Left renal pelvis (tissue), 4 donors: ENCODE measurements around the gene RNF157. TPM values are rescaled to one million over a fixed set of nuclear protein-coding genes. Genes with fewer than 3 reads are reported as not detected.

Experiments used
- DNase-seq, 4 donors: peaks; one replicate each; pipeline ENCODE4 v3.0.0-alpha.2; 2013; ENCODE audit warnings: low read depth in 4 of 4, low spot score in 3 of 4
- polyA plus RNA-seq, 4 donors: library from polyadenylated mRNA; unstranded; fragments of 120-200 nt; gene quantifications; one replicate each; pipeline ENCODE4 v1.2.1, GENCODE V29; 2013; ENCODE audit not compliant: insufficient read length in 4 of 4

The RNF157 gene
- polyA plus RNA-seq, result 10 to 100 TPM; 12.4 to 30.1 (median 28.0) TPM

DNA sequence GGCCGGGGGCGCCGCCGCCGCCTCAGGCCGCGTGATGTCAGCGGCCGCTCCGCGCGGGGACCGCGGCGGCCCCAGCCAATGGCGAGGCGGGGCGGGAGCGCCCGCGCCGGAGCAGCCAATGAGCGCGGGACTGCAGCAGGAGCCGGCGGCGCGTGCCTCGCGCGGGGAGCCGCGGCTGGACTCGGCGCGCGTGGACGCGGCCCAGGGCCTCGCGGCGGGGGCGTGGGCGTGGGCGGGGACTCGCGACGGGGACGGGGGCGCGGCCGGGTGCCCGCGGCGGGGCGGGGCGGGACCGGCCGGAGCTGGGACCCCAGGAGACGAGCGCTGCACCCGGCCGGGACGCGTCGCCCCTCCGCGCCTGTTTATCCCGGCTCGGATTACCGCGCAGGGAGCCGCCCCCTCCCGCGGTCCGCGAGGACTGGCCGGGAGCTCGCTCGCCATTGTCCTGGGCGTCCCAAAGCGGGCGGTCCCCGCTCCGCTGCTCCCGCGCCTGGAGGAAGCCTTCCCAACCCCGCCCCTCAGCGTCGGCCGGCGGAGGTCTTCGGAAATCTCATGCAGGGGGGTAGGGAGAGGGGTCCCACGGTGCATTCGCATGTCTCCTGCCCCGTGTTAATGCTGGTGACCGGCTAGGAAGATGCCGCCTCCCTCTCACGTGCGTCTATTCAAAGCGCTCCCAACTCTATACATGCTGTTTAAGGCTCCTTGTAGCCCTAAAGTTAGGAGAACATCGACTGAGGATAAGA, at the start of gene RNF157:
Gene RNF157 (minus strand): TSS at position 33 of the 743 bp plus-strand sequence. CDS start 253 bp downstream, outside the sequence.
- DNase-seq, result no peak

DNA sequence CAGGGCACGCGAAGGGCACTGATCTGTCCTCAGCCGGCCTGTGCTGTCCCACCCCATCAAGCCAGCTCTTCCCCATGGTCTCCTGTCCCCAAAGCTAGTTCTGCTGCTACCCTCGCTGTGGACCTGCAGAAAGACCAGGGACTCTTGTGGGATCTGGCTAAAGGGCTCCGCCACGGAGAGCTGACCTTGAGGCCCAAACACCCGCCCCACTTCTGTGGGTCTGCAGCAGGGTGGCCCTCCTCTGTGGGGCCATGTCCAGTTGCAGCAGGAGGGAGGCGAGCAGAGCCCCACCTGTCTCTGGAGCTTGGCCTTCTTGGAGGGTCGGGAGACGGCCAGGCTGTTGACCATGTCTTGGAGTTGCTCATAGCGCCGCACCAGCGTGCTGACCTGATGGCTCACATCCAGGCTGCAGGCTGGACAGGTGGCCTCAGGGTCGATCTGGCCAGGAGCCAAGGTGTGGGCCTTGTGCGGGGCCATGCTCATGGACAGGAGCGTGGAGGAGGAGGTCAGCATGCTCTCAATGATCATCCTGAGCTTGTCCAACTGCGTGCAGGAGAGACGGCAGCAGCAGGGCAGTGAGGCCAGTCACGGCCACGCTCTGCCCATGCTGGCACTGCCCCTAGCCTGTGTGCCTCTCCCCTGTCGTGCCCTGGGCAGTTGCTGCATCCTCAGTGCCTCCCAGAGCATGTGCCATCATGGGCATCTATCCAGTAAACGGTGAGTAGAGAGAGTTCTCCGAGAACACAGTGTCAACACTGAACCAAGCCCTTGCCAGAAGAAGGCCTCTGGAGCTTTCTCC, 41.5 kb upstream of the RNF157 start:
- DNase-seq, result no peak

DNA sequence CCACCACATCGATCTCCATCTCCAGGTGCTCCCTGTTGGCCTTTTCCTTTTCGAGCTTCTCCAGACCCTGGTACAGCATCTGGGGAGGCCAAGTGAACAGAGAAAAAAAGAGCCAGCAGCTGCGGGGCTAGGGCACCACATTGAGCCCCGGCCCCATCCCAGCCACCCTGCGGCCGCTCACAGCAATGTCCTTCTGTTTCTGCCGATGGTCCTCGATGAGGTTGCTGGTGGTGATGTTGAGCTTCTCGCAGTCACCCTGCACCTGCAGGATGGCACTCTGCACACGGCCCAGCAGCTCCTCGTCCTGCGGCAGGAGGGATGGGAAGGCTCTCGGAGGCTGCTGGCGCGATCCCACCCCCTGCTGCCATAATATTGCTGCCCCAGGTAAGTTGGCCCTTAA, 40.4 kb upstream of the RNF157 start:
- DNase-seq, result no peak

DNA sequence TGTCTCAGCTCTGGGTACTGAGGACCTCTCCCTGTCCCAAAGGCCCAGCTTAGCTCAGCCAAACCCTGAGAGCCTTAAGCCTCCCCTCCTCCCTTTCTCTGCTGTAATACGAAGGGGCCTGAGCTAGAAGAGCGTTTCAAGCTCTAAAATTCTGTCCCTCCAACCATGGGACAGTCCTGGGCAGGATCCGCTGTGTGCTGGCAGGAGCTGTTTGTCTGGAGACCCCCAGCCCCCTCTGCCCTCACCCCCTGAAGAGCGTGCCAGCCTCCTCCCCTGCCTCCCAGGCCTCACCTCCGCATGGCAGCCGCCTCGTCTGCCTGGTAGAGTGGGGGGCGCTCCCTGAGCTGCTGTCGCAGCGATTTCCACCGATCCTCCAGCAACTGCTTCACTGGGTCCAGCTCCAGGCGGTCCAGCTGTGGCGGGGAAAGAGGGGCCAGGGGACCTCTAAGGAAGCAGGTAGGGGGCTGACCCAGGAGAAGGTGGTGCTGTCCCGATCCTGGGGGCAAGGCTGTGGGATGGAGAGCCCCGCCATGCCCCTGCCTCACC, 39.5 kb upstream of the RNF157 start:
- no peak for DNase-seq

DNA sequence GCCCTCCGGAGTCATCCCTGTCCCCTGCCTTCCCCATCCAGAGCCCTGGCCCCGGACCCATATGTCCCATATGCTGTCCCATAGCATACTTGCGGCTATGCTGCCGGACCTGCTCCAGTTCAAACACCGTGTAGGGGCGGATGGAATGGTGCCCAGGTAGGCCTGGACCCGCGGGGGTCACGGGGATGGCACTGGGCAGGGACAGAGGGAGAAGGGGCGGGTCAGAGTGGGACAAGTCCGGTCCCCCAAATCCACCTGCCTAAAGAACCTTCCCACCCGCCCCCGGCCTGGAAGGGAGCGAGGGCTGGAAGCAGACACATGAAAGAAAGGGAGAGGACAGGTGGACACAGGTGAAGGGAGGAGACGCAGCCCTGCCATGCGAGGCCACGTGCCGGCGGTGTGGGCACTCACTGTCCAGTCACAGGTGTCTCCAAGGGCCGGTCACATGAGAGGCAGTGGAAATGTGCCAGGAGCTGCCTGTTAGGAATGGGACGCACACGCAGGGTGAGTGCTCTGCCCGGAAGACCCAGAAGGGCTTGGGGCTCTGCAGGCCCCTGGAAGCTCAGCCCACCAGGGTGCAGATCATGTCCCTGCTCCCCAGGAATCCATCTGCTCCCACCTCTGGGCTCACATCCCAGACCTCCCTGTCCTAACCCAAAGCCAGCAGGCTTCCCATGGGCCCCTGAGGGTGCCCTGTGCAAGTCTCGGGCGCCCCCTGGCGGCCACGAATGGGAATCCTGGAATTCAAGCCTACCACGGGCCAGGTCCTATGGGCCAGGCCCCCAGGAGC, 38.9 kb upstream of the RNF157 start:
- no peak for DNase-seq

DNA sequence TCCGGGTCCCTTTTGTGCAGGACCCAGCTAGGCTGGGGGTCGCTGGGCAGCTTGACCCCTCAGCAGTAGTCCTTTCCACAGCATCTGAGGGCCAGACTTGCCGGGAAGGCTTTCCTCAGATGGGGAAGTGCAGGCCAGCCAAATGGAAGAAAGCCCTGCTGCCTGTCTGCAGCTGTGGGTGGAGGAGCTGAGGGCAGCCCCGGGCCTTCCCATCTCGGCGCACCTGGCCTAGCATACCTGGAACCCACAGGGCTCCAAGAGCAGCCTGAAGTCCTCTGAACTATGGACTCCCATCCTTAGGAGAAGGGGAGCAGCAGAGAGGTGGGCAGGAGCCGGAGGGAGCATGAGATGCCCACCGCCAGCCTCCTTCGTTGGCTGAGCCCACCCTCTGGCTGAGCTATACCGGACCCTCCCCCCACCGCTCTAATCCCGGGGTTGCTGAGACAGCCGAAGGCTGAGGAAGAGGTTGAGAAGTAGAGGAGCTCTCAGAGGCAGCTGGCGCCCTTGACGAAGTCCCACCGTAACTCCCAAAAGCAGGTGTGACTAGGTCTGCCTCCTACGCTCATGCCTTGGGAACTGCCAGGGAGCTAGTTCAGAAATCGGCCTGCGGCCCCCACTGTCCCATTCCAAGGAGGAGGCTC, 38.1 kb upstream of the RNF157 start:
- DNase-seq, result no peak

DNA sequence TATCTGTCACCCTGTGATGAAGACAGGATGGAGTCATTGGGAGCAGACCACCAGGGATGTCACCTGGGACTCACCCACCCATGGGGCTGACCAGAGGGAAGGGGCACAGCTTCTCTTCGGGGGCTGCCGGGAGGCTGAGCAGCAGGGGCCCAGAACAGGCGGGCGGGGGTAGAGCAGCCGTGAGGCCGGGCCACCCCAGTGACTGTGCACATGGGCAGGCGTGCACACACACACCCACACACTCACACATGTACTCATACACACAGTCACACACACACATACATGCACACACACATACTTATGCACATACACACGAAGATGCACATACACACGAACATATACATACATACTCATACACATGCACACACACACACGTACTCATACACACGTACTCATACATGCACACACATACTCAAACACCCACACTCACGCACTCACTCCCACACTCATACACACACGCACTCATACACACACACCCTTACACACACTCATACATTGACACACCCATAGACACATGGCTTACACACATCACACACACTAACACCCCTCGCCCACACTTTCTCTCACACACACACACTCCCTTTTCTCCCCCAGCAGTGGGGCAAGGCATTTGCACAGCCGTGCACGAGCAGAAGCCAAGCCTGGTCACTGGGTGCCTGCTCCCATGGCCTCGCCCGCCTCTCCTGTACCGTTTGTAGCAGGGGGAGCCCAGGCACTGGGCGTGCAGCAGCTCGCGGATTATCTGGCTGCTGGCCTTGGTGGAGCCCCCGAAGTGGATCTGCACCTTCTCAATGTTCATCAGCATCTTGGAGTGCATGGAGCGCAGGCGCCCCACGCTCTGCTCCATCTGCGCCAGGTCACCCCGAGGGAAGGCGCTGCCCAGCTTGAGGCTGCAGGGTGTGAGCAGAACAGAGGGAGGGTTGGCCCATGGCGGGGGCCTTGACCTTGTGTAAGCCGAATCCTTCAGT, 37.3 kb upstream of the RNF157 start:
- no peak for DNase-seq

DNA sequence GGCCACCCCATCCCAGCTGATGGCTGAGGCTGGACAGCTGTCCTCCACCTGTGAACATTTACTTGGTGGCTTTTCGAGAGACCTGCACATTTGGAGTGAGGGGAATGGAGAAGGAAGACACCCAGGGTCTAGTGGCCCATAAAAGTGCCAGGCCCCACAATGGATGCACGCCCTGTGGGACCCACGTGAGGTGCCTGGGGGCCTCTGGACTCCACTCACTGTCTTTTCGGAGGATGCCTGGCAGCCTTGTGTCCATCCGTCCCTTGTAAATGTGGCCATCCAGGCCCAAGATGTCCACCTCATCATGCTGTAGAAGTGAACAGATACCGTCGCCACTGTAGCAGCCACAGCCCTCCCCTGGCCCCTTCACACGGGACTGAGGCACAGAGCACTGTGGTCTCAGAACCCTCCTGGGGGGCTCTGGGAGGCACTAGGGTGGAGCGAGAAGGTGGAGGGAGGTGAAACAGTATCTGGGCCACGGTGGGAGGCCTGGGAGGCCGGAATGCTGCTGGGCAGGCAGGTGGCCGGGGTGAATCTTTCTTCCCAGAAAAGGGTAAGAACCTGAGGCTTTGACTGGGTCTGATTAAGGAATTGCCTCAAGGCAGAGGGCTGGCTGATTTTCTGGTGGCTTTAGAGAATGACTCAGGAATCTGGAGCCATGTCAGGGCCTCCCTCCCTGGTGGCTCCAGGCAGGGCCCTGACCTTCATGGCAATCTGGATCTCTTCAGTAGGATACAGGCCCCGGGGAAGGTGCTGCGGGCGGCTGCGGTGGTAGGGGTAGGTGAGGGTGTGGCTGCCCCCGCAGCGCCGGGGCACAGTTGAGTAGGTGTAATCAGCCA, 36.4 kb upstream of the RNF157 start:
- no peak for DNase-seq

DNA sequence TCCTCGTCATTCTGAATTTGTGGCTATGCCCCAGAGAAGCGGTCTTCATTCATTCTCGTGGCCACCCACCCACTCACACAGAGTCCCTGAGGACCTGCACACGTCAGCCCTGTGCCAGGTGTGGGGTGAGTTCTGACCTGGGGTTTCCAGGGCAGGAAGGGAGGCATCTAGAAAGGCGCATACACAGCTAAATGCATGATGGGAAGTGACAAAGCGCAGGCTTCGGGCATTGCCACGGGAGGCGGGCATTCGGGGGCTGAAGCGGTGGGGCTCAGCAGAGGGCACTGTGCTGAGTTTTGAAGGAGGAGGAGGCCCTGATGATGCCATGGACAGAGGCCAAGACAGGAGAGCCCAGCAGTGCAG, 35.8 kb upstream of the RNF157 start:
- no peak for DNase-seq

DNA sequence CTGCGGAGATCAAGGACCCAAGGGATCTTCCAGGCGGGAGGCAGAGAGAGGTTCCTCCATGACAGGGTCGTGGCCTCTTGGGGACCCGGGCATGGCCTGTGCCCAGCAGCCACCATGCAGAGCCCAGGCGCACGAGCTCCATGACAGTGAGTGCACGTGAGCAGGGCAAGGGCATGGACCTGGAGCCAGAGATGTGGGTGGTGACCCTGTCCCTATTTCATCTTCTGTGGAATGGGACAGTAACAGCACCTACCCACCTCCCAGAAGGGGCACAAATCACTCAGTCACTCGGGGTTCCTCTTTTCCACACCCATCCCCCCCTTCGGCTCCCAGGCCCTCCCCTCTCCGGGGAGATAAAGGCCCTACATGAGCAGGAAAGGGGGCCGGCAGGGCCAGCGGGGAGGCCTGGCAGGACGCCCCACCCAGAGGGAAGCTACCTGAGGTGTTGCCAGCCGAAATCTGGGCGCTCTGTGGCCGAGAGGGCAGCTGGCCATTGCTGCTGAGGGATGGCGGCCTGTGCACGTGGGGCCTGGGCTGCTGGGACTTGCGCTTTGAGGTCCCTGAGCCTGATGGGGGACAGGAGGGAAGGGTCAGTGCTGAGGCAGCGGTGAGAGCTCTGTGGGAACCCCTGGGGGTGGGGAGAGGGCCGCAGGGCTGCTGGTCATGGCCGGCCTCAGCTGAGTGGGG, 35.2 kb upstream of the RNF157 start:
- no peak for DNase-seq

DNA sequence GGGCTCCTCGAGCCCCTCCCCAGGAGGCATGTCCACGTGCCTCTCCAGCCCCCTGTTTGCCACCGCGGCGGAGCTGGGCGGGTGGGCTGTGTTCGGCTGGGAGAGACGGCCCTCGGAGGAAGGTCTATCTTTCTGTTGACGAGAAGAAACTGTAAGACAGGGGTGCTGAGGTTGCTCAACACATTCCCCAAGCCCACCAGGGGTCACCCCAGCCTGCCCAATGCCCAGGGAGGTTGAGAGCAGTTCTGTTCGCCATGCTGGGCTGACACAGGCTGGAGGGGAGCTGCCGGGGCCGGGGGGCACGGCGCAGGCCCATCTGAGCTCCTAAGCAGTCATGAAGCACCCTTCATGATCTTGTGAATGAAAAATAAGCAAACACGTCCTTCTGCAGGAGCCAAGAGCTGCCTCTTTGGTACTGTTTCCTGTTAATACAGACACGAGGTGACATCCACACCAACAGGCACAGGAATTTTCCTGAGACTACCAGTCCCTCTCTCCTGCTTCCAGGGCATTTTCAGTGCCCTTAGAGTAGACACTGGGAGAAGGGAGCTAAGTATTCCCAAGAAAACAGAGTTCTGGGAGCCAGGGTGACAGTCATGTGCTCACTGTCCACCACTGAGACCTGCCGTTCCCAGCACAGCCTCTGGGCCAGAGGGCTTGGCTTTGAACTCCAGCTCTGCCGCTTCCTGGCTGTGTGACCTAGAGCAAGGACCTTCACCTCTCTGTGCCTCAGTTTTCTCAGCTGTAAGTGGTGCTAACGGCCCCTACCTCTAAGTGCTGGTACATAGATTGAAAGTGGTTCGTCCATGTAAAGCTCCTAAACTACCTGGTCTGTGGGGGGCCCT, 34.0 kb upstream of the RNF157 start:
- DNase-seq, result no peak

DNA sequence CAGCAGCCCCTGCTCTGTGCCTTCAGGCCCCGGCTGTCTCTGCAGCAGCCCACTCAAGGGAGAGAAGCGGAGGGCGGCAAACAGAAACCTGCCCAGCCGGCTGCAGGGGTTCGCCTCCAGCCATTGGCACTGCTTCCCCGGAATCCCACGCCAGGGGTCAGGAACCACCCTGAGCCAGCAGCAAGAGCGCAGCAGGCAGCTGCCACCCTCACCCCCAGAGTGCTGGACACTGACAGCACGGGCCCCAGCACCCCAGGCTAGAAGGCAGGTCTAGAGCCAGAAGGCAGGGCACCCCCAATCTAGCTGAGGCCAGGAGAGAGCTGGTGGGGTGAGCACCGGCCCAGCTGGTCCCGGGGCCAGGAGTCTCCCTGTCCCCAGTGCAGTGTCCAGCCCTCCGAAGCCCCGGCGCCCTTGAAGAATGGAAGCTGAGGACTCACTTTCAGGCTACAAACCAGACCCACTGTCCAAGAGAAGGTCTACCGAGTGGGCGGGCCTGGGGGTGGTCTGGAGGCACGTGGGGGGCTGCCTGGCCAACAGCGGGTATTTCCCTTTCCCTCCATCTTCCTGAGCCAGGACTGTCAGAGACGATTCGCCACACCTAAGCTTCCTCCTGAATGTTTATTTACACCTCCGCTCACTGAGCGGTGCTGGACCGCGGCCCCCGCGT, 33.3 kb upstream of the RNF157 start:
- no peak for DNase-seq

DNA sequence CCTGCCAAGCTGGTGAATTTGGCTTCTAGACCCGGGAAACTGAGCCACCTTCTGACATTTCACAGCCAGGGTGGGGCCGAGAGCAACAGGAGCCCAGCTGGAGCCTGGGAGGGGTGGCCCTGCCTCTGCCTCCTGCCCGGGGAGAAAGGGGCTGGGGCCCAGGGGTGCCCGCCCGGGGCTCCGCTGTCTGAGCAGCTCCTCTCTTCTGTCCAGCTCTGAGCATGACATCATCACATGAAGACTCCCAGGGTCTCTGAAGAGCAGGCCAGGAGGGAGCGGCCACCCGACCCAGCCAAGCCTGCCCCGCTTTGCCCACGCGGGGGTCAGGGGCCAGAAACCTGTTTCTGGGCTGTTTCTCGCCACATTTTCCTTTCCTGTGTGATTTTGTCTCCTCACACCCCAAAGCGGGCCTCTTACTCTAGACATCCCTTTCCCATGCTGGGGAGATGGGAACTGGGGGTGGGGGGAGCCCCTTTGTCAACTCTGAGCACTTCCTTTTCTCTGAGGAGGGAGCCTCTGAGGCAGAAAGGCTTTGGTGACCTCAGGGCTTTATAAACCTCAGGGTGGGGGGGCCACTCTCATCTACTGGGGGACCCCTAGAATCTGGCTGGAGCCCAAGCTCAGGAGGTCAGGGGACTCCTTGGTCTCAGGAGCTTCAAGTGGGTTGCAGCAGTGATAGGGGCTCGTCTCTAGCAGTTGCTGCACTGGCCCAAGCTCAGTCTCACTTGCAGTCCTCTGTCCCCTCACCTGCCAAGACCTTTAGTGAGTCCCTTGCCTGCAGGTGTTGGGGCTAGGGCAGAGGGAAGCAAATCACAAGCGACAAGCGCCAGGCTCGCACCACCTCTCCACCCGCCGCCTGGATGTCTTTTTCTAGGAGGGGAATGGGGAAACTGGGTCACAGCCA, 32.5 kb upstream of the RNF157 start:
- no peak for DNase-seq

DNA sequence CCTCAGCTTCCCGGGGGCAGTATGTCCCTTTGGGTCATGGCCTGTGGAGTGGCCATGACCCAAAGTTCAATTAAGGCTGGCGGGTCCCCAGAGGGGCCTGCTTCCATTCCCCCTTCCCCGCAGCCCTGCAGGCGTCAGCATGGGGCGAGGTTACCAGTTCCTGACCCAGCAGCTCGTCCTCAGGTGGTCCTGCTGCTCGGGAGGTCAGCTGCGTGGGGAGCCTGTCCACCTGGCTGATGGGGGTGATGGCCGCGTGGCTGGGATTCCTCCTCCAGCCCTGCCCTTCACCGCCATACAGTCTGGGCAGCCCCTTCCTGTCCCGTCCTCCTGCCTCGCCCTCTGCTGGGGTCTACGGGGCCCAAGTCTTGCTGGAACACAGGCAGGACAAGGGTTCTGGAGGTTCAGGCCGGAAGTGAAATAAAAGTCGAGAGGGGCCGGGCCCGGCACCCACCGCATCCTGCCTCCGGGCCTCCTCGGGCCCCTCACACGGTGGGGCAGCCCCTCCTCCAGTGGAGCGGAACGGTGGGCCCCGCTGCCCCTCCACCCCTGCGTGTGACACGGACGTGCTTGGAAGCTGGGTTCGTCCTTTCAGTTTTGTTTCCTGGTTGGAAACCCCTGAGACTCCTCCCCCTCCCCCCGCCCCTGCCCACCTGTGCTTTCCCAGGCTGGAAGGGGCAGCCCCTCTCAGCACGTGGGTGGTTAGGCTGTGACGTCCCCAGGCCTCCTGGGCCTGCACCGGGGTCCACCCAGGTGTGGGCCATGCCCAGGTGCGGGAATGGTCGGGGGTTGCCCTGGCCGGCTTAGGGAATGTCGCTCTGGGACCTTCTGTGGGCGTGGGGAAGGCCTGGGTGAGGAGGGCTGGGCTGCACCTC, 31.6 kb upstream of the RNF157 start:
- DNase-seq, result no peak
